Hepatic stellate cell (primary cell): ENCODE data around the gene GSTA4.
"Not testable (repeated sequence)": the region's sequence is repeated elsewhere in the genome, so short reads cannot be mapped to it uniquely, and the experiment has no call there.

Experiments used
- DNase-seq: peaks from one replicate; pipeline ENCODE4 v3.0.0; 2011; ENCODE audit warnings: low spot score

GSTA4 gene

GRCh38 chr6:53014063-53014462 is 19.0 kb upstream of the GSTA4 start:
- DNase-seq, result peak; percentile 47

- DNase-seq, result no peak
These were observed 16.9 kb upstream of the GSTA4 start for GRCh38 chr6:53011979-53012378.

GRCh38 chr6:53010504-53010903 is 15.4 kb upstream of the GSTA4 start:
- DNase-seq, result no peak

- DNase-seq, result no peak
These were observed 14.4 kb upstream of the GSTA4 start for GRCh38 chr6:53009511-53009910.

DNA sequence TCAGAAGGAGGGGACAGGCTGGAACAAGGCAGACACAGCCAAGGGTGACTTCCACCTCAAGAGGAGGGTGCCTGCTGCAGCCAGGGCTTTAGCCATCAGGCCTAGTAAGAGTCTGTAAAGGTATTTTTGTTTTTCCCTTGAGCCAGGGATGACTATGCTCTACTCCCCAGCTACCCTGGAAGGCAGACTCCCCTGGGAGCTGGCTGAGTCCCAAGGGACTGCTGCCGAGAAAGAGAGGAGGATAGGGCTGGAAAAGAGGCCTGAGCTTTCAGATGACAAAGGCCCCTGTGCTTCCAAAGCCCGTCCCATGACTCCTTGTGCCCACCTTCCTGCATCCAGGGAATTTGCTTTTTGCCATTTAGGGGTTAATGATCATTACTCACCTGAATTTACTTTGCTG is 14.0 kb upstream of the GSTA4 start:
- peak; percentile 12 for DNase-seq

DNA sequence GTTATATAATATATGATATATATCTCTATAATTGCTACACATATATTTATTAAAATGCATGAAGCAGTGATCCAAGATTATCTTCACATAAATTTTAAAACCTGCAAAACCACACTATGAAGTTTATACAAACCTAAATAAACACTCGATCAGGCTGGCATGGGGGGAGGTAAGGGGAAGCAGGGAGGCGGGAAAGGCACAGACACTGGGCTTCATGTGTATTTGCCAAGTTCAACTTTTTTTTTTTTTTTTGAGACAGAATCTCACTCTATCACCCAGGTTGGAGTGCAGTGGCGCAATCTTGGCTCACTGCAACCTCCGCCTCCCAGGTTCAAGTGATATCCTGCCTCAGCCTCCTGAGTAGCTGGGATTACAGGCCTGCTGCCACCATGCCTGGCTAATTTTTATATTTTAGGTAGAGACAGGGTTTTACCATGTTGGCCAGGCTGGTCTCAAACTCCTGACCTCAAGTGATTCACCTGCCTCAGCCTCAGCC is 13.2 kb upstream of the GSTA4 start:
- not testable (repeated sequence) for DNase-seq

DNA sequence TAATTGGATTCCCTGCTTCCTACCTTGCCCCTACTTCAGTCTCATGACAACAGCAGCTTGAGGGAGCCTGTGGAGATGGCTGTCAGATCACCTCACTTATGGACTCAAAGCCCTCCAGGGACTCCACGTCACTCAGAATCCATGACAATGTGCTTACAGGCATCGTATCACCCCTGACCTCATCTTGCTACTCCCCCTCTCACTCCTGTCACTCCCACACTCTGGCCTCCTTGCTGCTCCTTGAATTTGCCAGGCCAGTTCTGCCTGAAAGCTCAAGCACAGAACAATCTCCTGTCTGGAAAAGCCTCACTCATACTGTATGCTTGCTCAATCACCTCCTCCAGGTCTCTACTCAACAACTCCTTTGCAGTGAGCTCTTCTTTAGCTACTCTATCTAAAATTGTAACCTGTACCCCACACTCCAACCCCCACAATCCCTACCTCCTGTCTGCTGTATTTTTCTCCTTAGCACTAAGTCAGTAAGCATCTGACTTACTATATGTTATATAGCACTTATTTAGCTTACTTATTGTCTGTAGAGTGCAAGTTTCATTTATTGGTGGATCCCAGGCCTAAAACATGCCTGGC is 10.7 kb upstream of the GSTA4 start:
- no peak for DNase-seq

GRCh38 chr6:52999456-52999855 is 4.4 kb upstream of the GSTA4 start:
- no peak for DNase-seq

- no peak for DNase-seq
These were observed 3.5 kb upstream of the GSTA4 start for GRCh38 chr6:52998603-52999002.

DNA sequence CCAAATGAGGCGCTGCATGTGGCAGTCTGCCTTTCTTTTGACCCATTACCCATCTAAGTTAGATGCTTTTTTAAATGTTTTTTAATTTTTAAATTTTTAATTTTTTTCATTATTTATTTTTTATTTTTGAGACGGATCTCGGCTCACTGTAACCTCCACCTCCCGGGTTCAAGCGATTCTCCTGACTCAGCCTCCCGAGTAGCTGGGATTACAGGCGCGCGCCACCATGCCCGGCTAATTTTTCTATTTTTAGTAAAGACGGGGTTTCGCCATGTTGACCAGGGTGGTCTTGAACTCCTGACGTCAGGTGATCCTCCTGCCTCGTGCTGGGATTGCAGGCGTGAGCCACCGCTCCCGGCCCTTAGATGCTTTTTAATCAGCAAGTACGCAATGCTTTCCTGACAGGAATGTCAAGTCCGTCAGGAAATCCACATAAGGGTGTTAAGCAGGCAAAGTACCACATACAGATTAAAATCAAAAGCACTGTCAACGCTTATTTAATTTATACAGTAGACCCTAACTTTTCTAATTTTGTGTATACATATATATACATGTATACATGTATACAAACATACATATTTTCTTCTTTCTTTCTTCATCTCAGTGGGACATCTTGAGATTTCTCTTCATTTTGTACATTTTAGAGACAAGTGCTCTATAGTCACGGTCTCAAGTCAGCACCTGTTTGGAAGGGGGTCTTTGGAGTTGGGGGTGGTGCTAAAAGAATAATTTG is 995 bp upstream of the GSTA4 start:
- DNase-seq, result no peak

GRCh38 chr6:52994839-52995088 is 320 bp downstream of the GSTA4 start:
- DNase-seq, result peak; percentile 18

- DNase-seq, result peak; percentile 16
These were observed 849 bp downstream of the GSTA4 start for GRCh38 chr6:52994031-52994838.

DNA sequence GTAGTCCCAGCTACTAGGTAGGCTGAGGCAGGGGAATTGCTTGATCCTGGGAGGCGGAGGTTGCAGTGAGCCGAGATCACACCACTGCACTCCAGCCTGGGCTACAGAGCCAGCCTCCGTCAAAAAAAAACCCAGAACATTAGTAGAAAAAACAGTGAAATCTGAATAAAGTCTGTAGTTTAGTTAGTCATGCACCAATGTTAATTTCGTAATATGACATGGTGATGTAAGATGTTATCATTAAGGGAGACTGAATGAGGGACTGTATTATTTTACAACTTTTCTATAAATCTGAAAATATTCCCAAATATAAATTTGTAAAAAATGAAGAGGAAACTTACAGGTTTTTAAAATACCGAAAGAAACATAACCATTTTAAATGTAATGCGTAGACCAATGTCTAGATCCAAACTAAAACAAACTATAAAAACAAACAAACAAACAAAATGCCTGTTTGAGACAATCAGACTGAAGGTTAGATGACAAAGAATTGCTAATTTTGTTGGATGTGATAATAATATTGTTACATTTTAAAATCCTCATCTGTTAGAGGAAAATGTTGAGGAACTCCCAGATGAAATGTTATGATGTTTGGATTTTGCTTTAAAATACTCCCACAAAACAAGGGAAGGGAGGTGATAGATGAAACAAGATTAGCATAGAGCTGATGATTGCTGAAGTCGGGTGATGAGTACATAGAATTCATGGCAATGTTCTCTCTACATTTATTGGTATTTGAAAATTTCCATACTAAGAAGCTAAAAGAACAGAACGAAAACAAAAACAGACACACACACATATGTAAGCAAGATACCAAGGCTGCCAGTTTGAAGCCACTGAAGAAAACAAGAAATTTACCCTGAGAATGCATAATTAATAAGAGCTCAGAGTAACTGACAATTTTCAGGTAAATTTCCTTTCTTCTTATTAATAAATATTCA is 1.8 kb downstream of the GSTA4 start:
- DNase-seq, result peak; percentile 24

- DNase-seq, result peak; percentile 24
These were observed 4.7 kb downstream of the GSTA4 start for GRCh38 chr6:52990342-52990741.

GRCh38 chr6:52985228-52985627 is 9.9 kb downstream of the GSTA4 start:
- DNase-seq, result no peak

DNA sequence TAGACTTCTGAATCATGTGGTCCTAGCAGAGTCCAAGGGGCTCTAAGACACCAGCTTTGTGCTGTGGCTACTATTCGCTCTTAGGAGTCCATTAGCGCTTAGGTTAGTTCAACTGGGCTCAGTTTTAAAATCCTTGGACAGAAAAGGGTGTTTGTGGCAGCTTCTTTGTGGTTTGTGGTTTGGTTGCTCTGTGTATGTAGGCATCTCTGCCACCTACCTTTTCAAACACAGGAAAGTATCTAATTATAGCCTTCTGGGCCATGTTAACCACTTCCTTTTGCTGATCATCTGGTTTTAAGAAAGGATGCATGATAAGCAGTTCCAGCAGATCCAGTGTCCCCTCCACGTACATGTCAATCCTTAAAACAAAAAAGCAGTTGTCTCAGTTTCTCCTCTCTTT is 10.8 kb downstream of the GSTA4 start:
- no peak for DNase-seq

DNA sequence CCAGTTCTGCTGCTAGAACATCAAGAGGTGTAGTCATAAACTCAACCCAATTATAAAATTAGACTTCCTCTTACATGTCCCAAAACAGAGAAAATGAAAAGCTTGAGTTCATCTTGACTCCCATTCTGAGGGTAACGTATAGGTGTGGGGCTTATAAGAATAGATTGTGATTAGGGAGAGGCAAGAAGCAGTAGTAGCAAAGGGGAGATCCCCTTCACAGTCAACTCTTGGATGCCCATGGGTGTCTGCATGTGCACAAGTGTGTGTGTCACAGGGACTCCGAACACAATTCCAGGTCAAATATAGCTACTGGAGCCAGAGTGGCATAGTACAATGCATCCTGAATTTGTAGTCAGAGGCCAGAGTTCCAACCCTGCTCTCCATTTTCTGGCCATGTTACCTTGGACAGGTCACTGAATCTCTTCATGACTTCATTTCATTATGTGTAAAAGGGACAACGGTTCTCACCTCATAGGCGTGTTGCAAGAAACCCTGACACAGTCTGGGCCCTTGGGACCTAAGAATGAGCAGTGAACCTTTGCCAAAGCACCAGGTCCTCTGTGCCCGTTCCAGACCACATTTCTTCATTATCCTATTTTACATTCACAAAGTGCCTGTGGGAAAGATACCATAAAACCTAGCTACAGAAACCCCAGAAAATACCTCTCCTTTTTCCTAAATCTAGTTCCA is 11.8 kb downstream of the GSTA4 start:
- no peak for DNase-seq

GRCh38 chr6:52982680-52983079 is 12.4 kb downstream of the GSTA4 start:
- DNase-seq, result no peak

DNA sequence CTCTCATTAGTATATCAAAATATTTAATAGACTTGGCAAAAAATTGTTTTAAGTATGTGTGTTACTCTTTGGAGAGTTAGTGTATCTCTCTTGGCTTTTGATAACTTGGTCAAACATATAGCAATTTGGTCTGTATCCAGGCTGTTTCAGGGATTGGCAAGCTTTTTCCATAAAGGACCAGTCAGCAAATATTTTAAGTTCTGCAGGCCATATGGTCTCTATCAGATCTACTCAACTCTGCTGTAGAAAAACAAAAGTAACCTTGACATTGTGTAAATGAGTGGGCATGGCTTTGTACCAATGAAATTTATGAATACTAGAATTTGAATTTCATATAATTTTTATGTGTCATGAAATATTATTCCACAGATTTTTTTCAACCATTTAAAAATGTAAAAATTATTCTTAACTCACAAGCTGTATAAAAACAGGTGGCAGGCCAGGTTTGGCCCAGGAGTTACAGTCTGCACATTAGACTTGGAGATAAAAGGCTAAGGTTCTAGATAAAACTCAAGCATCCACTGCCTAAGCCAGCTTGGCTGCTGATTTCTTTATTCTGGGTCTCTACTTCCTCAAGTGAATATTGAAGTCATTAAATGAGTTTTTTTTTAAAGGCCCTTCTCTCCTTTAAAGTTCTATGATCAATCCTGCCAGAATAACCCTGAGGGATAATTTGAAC is 13.7 kb downstream of the GSTA4 start:
- no peak for DNase-seq

GRCh38 chr6:52976591-52977035 is 18.5 kb downstream of the GSTA4 start:
- DNase-seq, result no peak

- no peak for DNase-seq
These were observed 18.9 kb downstream of the GSTA4 start for GRCh38 chr6:52976149-52976548.
